Activated naive CD4-positive, alpha-beta T cell treated with Interleukin-2 at 50 U/mL for 16 hours (primary cell): ENCODE data around the gene ADD3.

Source experiments
- DNase-seq: peaks from one replicate; pipeline ENCODE4 v3.0.0-alpha.2; 2020

Gene ADD3

DNA sequence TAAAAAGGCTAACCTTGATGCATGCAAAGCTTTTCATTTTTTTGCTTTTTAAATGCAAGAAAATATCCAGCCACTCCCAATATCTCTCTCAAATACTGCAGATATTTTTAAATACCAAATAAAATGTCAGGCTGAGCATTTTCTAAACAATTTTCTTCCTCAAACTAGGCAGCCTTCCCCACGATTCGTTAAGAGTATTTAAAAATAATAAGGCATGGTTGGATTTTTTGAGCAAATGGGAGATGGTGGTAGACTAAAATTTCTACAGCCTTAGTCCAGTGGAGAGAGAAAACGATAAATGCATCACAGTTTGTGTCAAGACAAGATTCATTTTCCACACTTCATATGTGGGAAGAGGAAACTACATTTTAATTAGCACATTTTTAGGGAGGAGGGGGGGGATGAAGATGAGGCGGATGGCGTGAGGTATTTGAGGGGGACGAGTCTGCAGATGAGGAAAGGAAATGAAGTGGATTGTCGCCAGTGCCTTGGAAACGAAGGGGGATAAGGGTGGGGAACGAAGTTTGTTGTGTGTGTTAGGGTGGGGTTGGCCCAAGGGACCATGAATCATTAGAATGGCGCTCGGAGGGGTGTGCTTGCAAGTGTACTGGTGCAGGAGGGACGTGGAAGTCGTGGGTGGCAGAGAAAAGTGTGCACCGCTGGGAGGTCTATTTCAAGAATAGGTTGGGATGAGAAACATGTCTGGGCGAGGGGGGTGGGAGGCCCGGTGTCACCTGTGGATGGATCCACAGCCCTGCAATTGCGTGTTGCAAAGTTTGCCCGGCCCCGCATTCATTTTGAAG lies 1.2 kb upstream of the ADD3 start:
- no peak for DNase-seq

DNA sequence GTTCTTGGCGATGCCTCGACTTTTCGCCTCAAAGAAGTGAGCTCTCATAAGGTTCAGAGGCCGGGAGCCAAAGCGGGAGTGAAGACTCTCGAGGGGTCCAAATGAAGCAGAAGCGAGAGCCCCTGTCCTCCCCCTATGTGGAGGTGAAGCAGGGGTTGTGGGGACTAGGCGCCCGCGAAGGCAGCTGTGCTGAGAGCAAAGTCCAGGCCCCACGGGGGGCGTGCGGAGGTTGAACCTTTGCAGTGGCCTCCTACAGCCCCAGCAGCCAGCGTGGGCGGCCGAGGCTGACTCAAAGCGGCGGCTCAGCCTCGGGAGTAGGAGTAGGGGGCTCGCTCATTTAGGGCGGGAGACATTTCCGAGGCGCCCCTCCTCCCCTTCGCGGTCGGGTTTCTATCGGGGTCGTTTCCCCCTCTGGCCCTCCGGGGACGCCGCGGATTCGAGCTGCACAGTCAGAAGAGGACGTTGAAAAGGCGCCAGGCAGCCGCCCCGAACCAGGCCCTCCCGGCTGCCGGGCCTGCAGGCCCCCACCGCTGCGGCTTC lies 553 bp upstream of the ADD3 start:
- DNase-seq, result peak; percentile 71

DNA sequence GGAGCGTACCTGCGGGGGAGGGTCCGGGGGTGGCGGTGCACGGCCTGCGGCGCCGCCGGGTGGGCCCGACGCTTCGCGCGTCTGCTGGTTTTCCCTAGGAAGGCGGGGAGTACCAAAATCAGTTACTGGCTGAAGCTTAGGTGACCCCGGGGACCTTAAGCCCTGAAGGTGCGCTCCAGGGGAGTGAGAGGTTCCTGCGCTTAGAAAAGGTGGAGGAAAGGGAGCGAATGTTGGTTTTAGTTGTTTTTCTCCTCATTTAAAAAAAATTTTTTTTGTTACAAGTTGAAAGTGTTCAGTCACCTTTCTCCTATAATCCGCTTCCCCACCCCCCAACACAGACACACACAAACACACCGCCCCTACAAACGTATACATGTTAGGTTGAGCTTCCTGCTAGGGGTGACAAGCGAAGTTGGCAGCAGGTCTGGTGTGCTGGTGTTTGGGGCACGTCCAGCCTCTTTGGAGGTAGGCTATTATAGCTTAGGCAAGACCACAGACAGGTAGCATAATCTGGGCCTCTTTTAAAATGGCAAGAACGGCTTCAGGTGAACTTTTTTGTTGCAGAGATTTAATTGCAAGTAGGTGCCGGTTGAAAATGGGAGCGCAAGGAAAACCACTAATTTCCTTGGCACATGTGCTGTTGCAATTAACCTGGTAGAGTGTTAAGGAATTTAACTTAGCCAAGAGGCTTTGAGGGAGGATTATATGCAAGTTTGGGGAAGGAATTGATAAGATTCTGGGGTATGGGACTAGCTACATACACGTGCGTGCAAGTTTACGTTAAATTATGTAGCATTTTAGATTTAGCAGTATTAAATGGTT lies 945 bp downstream of the ADD3 start:
- peak; percentile 45 for DNase-seq

DNA sequence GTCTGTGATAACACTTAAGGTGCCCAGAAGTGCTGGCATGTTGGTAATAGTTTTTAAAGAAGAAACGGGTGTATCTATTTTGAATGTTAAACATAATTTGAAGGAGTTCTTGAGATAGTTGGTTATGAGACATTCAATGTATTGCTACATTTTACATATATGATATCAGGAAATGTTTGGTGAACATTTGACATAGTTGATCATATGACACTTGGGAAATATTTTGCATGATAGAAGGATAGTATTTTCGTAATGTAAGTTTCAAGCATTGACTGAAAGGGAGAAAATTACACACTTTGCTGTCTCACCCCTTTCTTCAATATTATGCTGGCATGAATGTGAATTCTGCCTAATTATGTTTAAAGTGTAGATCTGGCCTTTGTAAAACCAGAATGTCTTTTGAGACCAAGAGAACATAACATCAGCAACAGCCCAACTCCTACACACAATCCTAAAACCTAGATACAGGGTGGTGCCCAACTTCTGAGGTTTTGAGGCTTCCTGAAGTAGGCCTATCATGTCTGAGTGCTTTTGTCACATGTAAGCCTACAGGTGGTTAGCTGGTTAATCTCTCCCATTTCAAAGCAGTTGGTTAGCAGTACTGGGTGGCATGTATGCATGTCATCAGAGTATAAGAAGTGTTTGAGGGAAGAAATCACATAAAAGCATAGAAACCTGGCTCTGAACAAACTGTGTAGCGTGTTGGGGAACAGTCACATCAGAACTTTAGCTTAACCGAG lies 2.1 kb downstream of the ADD3 start:
- peak; percentile 57 for DNase-seq

DNA sequence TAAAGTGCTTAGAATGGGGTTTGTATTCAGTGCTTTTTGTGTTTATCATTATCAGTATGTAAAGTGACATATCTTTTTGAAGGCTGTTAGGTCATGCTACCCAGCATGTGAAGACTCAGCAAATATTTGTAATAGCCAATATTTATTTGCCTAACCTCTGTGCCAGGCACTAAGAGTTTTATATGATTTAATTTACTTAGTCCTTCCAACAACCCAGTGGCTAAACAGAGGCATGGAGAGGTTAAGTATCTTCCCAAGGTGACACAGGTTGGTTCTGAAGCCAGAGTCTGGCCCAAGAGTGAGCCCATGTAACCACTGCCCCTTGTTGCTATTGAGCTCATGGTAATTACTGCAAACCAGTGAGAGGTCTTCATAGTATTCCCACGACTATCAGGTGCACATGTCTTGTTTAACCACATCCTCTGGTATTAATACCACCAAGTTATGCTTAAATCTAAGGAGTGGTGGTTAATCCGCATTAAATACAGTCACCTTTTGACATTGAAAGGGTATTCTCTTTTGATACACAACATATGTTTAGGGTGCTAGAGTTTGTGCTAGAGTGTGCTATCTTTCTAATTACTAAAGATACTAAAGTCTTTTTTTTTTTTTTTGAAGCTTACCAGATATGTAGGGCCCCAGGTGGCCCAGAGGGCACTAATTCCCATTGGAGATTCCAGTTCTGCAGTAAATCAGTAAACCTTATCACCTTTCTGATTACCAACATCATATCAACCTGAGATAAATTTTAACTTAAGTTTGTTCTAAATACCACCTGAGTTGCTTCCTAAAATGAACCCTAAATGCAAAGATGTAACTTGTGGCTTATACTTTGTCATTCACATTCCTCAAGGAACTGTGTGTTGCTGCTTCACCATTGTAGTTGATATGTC lies 2.9 kb downstream of the ADD3 start:
- no peak for DNase-seq

DNA sequence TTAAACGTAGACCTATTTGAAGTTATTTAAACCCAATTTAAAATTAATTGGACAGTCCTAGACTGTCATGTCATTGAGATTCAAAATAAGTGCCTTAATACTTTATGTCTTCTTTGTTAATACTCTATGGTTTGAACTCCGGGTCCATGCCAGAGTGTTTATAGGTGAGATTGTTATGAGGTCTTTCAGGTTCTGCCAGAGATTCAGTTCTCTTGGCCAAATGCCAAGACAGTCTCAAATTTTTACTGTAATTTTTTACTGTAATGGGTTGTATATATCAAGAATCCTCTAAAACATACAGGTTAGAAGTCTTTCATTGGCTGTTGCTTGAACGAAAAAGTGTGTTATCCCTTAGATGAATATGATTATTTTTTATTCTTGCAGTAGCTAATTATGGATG lies 3.9 kb downstream of the ADD3 start:
- no peak for DNase-seq

DNA sequence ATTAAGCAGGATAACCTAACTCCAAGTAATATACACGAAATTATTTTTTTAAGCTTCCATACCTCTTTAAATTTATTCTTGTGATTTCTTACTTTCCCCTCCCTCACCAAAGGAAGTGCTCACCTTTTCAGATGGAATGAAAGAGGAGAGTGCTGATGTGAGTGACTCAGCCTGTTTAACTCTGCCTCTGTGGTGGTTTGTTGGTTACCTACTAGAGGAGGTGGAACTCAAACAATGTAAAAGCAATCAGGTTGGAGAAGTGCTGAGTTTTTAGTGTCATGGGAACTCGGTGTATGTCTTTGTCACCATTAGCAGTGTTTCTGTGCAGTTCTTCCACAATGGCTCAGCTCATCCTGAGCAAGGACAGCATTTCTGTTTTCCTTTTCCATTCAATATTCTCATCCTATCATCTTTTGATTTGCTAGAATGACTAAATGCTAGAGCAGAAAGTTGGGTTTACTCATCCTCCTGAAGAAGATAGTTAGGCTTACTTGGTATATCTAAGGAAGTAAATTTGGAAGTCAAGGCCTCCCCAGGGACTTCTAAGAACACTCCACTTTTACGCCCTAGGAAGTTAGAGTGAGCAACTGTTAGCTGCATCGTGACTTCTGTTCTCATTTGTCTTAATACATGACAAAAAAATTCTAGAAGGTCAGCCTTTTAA lies 6.0 kb downstream of the ADD3 start:
- peak; percentile 22 for DNase-seq

DNA sequence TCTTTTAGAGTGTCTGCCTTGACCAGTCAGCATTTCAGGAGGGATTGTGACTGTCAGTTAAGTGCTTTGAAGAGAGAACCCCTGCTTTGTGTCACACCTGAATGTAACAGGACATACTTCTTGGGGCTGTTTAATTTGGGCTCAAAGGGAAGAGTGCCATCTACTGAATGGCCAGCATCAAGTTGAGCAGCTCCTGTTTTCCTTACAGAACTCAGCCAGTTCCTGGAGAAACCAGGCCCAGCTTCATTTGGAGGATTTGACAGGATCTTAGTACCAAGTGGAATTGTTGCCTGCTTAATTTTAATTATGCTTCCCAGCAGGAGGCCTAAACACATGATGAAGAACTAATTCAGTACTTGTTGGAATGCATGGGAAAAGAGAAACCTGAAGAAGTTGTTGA lies 8.3 kb downstream of the ADD3 start:
- no peak for DNase-seq

DNA sequence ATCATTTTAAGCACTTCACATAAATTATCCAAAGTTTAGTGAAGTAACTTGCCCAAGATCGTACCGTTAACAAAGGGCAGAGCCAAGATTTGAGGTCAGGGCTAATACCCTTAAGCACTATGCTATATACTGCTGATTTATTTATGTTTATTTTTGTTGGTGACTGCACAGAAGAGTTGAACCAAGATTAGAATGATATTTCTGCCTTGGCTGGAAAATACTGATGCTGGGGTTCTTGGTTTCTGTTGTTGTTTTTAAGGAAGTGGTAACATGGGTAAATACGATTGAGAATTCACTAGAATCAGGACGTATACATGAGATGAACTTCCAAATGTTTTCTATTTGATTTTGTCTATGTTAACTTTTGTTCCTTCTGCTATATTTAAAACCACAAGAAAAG lies 9.3 kb downstream of the ADD3 start:
- DNase-seq, result no peak

DNA sequence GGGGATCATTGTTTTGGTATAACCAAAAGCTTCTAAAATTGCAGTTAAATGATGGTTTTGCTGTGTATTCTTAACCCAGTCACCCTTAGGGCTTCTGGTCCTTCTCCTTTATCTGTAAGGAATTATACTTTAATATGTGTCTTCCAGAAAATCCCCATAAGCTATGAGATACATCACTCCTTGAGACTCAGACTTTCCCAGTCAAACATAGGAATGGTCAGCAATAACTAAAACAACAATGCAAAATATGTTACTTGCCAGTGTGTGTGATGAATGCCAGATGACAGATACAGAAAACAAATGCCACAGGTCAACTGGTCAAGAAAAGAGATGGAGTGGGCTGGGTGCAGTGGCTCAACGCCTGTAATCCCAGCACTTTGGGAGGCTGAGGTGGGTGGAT lies 10.1 kb downstream of the ADD3 start:
- no peak for DNase-seq

DNA sequence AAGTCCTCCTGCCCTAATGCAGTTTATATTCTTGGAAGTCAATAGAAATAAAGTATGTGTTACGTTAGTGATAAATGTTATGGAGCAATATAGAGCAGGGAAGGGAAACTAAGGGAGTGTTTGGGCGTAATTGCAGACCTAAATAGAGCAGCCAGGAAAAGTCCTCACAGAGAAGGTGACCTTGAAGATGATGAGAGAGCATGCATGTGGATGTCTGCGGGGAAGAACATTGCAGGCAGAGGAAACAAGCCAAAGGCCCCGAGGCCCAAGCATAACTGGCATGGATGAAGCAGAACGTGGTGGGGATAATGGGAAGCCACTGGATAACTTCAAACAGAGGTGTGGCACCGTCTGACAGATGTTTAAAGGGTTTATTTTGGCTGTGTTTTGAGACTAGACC lies 12.5 kb downstream of the ADD3 start:
- no peak for DNase-seq

DNA sequence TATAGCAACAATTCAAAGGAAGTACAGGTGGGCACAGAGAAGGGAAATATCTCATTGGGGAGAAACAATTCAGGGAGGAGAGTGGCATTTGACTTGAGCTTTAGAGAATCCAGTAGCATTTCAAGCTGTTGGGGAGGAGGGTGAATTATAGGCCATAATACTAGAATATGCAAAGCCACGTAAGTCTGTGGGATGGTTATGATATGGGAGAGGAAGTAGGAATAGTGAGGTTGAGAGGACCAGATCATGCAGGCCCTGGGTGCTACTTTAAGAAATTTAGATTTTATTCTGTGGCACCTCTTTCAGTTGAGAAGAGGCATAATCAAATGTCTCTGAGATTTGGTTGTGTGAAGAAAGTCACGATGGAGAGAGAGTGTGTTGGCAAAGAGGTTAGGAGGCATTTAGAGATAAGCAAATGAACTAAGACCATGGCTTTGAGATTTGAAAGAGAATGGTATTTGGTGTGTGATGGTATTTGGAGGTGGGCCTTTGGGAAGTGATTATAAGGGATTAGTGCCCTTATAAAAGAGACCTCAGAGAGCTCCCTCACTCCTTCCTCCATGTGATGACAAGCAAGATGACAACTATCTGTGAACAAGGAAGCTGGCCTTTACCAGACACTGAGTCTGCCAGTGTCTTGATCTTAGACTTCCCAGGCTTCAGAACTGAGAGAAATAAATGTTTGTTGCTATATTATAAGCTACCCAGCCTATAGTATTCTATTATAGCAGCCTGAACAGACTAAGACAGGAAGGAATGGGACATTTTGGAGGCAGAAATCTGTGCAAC lies 15.1 kb downstream of the ADD3 start:
- DNase-seq, result no peak

DNA sequence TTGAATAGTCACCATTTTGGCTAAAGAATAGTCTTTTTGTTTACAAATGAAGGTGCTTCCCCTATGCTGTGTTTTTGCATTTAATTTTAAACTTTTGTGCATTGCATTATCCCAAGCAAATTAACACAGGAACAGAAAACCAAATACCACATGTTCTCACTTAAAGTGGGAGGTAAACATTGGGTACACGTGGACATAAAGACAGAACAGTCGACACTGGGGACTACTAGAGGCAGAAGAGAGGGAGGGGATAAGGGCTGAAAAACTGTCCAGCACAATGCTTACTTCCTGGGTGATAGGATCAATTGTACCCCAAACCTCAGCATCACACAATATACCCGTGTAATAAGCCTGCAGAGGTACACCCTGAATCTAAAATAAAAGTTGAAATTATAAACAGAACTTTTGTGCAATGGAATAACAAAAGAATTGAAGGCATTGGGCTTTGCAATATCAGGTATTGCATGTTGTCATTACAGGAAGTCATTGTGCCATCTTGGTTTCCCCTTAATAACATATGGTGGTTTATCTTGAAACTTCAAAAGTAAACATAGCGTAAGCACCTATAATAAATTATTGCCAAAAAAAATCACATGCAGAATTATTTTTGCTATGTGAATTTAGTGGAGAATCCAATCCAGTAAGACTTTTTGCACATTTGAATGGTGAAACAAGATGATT lies 16.1 kb downstream of the ADD3 start:
- no peak for DNase-seq

DNA sequence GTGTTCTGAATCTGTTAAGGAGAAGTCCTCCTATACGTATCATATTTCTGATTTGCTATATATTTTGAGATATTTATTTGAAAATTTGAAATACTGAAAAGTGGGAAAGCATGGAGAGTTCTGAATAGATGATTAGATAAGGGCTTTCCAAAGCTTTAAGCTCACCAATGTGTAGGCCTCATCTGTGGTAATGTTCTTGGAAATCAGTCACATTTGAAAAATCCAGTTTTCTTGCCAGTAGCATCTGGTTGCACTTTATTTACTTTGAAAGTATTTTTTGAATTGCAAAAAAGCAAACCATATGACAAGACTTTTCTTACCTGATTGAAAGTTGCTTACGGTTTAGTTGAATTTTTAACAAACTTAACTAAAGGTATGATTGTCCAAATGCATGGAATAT lies 21.7 kb downstream of the ADD3 start:
- no peak for DNase-seq

DNA sequence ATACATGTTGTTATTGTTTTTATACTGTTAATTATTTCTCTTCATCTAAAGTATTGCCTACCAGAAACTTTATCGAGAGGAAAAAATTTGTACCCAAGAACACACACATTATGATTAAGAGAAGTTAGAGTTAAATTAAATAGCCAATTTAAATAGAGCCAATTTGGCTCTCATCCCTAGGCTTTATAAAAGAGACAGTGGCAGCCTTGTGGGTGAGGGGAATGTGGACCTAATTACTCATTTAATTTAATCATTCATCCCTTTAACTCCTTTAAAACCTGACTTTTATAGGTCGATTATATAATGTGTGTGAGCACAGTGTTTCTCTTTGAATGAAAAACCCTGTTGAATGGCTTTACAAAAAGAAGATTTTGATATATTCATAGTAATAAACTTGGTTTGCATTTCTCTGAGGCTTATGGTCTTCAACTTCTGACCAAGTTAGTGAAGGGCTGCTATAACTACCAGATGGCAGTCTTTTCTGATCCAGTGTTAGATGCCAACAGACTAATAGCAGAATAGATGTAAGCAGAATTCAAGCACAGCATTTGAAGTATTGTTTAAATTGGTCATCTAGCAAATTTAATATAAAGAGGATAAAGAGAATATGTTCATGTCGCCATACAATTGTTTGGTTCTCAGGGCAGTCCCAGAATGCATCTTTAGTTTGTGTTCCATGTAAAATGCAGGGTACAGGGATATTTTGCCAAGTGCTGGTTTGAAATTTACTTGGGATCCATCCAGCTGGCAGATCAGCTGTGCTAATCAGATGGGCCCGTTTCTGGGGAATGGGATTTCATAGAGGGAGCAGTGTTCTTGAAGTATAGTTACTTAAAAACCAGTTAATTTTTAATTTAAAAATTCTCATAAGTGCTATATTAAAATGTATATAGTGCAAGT lies 25.3 kb downstream of the ADD3 start:
- no peak for DNase-seq

DNA sequence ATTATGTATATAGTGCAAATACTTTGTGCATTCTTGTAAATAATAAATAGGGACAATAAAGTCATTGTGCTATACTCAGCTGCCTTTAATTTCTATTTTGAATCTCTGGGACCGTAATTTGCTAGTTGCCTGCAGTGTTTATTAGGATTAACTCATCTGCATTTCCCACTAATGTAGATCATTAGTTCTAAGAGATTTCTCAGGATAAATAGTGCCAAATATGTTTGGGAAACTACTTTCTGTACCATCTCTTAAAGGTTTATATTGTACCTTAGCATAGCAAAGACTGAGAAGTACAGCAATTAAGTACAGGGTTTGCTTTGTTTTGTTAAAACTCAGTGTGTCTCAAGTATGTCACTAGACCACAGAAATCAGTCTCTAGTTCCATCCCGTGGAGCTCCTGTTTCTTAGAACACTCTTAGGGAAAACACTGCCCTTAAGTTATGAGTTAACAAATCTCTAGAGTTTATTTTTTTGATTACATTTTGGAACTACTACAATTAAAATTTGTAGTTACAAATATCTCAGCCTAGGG lies 26.0 kb downstream of the ADD3 start:
- no peak for DNase-seq

DNA sequence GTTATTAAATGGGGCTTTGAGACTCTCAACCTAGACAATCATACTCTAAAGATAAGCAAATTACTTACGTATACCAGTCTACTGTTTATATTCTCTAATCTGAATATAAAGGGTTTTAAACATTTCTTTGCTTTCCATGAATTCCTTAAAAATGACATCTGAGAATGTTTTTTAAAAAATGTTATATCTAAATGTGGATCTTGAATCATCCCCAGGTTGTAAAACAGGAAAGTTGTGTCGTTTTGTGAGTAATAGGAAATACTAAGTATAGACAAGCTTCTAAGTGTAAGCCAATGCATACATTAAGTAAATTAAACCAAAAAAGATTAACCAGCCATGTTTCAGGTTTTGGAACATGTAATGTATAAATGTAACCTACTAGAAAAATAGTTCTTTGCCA lies 26.8 kb downstream of the ADD3 start:
- no peak for DNase-seq

DNA sequence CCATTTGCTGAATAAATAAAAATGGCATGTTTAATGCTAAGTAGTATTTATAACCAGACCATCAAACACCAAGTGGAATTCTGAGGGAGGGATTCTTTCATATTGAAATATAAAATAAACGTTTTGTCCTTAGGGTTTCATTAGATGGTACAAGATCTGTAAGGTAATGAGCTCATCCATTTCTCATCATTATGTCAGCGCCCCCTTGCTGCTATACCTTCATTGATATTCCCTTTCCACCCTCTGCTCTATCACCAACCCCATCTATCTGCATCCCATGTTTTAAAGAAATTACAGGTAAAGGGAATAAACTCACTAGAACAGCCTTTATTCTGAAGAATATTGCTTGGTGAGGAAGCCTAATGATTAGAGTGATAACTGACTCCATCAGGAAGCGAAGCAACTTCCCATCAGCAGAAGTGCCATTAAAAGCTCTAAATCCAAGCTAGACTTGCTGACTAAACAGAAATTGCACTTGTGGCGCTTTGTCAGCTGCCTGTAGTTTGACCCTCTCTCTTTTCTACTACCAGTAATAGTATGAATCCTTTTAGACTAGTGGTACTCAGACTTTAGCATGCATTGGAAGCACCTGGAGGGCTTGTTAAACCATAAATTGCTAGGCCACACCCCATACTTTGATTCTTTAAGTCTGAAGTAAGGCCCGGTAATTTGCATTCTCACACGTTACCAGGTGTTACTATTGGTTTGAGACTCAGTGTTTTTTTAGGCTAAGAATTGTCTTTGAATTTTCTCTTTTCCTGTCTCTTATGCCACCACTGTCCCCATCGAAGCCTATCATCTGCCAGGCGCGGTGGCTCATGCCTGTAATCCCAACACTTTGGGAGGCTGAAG lies 27.5 kb downstream of the ADD3 start:
- no peak for DNase-seq
